SK-N-SH (cell line): ENCODE measurements around the gene CERCAM.

ENCODE experiments used
- CTCF ChIP-seq: fragments of 200-600 bp; sonication (generic); IDR thresholded peaks from 2 replicates; pipeline ENCODE4 v1.6.1; 2017; ENCODE audit warnings: antibody characterized with exemption, mild to moderate bottlenecking, moderate library complexity
- EP300 ChIP-seq, 2 experiments: IDR thresholded peaks; 2 replicates each; pipeline versions ENCODE4 v1.4.0 to v1.6.1; 2012; ENCODE audit warnings: borderline replicate concordance in 1 of 2, low read depth in 1 of 2, low read length in 1 of 2
- JUND ChIP-seq: IDR thresholded peaks from 2 replicates; pipeline ENCODE4 v1.4.0; 2012
- NRF1 ChIP-seq: IDR thresholded peaks from 2 replicates; pipeline ENCODE4 v1.6.1; 2012; ENCODE audit warnings: low read depth, mild to moderate bottlenecking, low read length
- POLR2AphosphoS5 ChIP-seq: IDR thresholded peaks from 2 replicates; pipeline ENCODE4 v1.6.1; 2012; ENCODE audit warnings: low read depth, low read length
- REST ChIP-seq: IDR thresholded peaks from 2 replicates; pipeline ENCODE4 v1.6.1; 2012; ENCODE audit warnings: mild to moderate bottlenecking, low read depth, low read length, moderate library complexity
- TAF1 ChIP-seq: IDR thresholded peaks from 2 replicates; pipeline ENCODE4 v1.6.1; 2012; ENCODE audit warnings: low read depth, mild to moderate bottlenecking, low read length, moderate library complexity, borderline replicate concordance
- USF2 ChIP-seq: fragments of 150-350 bp; IDR thresholded peaks from 2 replicates; pipeline ENCODE4 v1.6.1; 2017; ENCODE audit warnings: antibody characterized with exemption, low read length, low read depth, borderline replicate concordance

- TF ChIP-seq POLR2AphosphoS5 (no peak), USF2 (no peak), REST (no peak), NRF1 (no peak), CTCF (no peak), JUND (no peak), EP300 (IDR thresholded peaks at IDR 0.05; ENCODE audit: borderline replicate concordance in 1 of 2, low read depth in 1 of 2, low read length in 1 of 2) (no peak), TAF1 (no peak)
Measured at GRCh38 chr9:128375865-128376264, 44.8 kb upstream of the CERCAM start.
